Mucosa of gallbladder (tissue), 1 donor: ENCODE measurements around the gene ATP11B. TPM values are rescaled to one million over a fixed set of nuclear protein-coding genes. Genes with fewer than 3 reads are reported as not detected.

Experiments
- DNase-seq: peaks from one replicate; pipeline ENCODE4 v3.0.0-alpha.2; 2020; ENCODE audit warnings: low spot score
- total RNA-seq: library from RNA; stranded (reverse); gene quantifications from one replicate; pipeline ENCODE4 v1.2.1, GENCODE V29; 2021
- donor health status: DM: no; HTN: no; CAD: no.

Gene ATP11B
- total RNA-seq, 1 donor from 2014 or later = 89.9 TPM

DNA sequence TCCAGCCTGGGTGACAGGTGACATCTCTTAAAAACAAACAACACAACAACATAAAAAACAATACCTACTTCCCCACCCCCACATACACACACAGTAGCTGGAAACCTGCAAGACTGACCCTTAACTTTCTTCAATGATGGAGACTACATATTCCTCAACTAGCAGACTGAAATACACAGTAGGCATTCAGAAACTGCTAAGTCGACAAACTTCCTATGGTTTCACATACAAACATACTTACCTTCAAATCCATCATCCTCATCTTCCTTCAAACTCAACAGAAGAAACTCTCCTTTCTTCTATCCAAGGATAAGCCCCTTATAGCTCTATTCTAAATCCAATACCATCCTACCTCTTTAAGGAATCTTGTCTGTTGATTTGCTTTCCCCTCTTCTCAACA lies 156.4 kb downstream of the ATP11B start:
- DNase-seq = no peak

DNA sequence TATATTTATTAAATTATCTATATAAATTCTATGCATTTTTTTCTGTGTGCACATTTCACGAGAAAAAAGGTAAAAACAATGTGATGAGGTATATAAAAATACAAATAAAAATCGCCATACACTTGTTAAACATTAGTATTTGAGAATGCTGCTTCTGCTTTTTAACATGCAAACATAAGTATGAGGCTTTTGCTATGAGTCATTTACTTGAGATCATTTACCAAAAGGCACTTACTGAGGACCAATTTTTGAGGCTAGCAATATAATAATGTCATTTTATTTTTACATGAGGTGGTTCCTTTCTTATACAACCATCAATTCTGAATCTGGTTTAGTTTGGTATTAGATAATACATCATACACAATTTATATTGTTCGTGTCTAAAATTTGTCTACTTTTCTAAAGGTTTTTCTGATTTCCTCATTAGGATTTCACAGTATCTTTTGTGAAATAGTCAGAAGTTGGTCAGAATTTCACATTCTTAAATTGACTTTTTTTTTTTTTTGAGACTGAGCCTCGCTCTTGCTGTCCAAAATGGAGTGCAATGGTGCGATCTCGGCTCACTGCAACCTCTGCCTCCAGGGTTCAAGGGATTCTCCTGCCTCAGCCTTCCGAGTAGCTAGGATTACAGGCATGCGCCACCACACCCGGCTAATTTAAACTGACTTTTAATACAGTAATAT lies 161.4 kb downstream of the ATP11B start:
- no peak for DNase-seq

DNA sequence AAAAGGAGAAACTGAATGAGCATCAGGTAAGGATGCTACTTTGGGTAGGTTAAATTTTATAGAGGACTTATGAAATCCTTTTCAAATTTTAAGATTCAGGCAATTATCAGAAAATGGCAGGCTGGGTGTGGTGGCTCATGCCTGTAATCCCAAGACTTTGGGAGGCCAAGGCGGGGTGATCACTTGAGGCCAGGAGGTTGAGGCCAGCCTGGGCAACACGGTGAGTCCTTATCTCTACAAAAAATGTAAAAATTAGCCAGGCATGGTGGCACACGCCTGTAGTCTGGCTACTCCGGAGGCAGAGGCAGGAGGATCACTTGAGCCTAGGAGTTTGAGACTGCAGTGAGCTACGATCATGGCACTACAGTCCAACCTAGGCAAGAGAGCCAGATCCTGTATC lies 163.9 kb downstream of the ATP11B start:
- no peak for DNase-seq

DNA sequence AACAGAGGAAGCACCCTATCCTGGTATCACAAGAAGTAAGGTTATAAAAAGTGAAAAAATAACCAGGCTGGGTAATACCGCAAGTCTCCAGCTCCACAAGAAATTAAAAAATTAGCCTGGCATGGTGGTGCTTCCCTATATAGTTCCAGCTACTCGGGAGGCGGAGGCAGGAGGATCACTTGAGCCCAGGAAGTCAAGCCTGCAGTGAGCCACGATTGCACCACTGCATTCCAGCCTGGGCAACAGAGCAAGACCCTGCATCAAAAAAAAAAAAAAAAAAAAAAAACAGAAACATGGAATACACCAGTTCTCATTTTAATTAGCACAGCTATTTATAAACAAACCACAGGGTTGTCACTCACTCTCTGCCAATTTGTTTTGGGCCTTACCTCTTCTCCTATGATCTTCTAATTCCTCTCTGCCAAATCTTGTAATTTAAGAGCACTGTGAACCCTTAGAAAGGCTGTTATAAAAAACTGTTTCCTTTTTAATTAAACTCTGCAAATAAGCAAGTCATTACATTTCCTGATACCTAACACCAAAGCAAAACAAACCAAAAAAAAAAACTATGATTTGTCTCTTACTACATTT lies 164.5 kb downstream of the ATP11B start:
- no peak for DNase-seq

DNA sequence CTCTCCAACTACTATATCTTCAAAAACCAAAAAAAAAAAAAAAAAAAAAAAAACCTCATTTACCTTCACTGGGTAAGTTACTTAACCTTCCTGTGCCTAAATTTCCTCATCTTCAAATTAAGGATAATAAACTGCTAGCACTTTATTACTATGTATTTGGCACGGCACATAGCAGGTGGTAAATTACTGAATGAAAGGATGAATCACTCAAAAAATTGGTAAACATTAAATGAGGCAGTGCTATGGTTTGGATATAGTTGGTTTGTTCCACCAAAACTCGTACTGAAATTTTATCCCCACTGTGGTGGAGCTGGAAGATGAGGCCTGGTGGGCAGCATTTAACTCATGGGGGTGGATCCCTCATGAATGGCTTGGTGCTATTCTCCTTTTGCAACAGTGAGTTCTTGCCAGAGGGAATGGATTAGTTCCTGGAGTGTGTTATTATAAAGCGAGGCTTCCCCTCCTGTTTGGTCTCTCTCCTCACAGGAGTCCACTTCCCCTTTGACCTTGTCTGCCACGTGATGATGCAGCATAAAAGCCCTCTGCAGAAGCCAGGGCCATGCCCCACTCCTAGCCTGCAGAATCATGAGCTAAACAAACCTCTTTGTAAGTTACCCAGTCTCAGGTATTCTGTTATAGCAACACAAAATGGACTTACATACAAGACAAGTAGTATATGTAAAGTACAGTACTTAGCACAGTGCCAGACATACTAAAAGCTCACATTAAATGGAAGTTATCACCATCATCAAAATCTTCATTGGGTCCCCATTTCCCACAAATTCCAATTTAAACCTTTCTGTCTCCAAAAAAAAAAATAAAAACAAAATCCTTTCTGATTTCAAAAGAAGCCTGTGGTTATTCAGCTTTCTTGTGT lies 166.4 kb downstream of the ATP11B start:
- no peak for DNase-seq

DNA sequence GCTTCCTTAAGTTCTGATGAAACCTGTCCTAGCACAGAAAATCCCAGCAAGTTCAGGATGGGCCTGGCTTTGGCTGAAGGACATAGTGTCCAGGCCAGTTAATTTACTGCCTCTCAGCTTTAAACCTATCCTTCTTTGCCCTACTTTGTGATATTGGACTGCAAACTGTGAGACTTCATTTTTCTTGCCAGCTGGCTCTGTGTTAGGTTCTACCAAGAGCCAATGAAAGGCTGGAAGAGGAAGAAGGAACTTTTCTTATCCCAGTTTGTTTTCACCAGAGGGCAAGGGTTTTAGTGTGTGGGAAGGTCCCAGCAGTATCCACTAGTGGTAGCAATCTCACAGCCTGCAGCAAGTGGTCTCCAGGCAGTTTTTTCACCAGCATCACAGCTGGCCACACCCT lies 168.9 kb downstream of the ATP11B start:
- DNase-seq = no peak

DNA sequence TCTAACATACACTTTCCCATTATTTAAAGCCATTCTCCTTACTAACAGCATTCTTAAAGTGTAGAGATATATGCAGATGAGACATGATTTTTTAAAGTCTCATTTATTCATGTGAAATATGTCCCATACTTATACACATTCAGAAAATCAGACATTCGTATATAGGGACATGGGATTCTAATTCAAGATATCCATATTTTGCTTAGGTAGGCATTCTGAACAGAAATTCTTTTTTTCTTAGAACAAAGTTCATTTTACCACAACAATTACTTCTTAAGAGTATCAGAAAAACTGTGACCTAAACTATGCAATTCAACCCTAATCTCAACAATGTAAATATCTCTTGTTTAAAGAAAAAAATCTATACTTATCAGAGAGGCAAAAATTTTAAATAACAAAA lies 170.9 kb downstream of the ATP11B start:
- DNase-seq = no peak

DNA sequence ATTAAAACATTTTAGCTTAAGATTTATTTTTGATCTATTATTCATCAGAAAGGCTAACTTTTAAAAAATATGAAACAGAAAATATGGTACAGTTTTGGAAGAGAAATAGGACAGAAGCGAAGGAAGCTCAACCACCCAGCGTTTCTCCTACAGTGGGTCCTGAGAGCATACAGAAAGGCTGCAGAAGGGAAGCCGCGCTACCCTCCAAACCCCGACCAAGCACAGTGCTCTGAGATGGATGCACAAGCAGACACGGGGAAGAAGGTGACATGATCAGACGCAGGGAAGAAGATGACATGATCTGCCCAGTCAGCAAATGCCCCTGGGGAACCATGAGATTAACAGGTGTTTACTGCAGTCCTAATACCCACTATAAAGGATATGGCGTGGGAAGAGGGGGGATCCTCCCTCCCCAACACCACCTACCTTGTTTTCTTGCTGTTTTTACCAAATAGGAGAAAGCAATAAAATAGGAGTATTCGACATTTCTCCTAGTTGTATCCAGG lies 172.6 kb downstream of the ATP11B start:
- DNase-seq = no peak

DNA sequence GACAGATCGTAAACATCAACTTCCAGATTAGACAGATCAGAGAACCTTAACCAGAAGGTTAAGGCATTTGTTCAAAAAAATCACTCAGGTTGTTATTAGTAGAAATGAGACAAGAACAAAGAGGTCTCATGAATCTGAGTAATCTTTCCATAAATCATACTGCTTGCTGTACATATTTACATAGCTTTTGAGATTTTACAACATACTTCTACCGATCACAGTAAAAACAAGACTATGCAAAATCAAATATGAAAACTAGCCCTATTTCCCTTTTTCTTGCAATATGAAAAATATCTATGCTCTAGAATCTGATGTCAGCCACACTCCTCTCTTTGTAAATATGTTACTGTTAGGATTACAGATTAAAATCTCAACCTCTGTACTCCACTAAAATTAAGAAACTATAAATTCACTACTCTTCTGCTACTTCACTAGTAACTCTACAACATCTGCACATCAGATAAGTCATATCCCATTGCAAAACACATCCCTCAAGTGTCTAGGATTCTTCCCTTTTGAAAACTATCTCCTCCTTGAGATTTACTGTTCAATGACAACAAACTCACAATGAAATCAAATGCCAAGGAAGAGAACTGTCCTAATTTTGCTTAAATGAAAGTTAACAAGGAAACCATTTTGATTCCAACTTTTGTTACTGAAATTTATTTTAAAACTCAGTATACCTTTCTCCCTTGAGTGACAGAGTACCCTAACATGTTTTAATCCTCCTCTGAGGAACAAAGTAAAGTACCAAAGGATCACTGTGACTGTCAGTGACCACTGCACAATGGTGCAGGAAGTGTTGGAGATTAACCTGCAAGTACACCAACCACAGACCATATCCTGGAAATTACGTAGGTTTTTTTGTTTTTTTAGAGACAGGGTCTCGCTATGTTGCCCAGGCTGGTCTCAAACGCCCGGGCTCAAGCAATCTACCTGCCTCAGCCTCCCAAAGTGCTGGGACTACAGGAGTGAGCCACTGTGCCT lies 174.2 kb downstream of the ATP11B start:
- DNase-seq = no peak

DNA sequence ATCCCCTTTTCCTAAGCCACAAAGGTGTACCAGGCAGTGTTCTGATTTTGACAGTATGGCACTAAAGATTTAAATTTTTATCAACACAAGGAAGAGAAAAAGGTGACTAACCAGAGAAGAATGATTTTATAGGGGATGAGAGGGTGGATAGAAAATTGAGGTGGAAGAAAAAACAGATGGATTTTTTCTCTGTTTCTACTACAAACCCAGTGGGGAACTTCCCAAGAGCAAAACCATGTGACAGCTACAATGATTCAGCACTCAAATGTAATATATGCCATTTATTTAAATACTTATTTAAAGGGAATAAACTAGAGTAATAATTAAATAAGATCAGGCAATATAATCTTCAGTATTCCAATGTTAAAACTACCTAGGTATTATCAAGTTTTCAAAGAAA lies 176.0 kb downstream of the ATP11B start:
- DNase-seq = no peak

DNA sequence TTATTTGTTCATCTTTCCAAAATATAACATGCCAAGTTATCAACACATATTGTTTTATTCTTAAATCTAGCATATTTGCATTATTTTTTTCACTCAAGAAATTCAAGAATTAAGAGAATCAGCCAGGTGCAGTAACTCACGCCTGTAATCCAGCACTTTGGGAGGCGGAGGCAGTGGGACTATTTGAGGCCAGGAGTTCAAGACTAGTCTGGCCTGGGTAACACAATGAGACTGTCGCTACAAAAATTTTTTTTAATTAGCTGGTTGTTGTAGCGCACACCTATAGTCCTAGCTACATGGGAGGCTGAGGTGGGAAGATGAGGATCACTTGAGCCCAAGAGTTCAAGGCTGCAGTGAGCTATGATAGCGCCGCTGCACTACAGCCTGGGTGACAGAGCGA lies 176.5 kb downstream of the ATP11B start:
- no peak for DNase-seq

DNA sequence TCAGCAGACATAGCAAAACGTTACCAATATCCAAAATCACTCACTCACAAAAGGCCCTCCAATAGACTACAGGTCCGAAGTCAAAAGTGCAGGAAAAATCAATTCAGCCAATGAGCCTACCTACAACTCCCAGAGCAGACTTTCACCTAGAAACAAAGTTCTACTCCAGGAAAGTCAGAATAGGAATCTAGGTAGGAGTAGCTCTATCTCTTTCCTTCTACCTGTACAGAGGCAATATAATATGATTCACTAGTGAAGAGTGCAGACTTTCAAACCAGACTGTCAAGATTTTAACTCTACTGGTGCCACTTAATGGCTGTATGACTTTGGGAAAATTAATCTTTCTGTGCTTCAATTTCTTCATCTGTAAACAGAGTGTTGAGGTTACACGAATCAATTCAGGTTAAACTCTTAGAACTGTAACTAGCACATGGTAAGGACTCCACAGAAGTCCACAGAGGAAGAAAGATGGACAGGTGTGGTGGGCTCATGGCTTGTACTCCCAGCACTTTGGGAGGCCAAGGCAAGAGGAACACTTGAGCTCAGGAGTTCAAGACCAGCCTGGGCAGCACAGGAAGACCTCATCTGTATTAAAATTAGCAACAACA lies 177.6 kb downstream of the ATP11B start:
- DNase-seq = peak; percentile 33

Other genes with a start within 250 kb of the ATP11B start
- gene DCUN1D1, start 187.0 kb downstream of the ATP11B start, total RNA-seq = 45.8 TPM